Transverse colon (tissue), 3 donors: Measurements from ENCODE around the gene SOHLH2.

Experiments
- EP300 ChIP-seq: sonication (generic); formaldehyde crosslinking; IDR thresholded peaks from one replicate; pipeline ENCODE4 v1.6.1; 2017; ENCODE audit warnings: antibody characterized with exemption, low read depth
- POLR2A ChIP-seq: fragments of 450-650 bp; IDR thresholded peaks from one replicate; pipeline ENCODE4 v1.6.1; 2016; ENCODE audit warnings: antibody characterized with exemption, mild to moderate bottlenecking, moderate library complexity
- TF ChIP-seq, protein P1 (sequence below), 5 experiments: fragments of 200-600 bp in 3 of 5; fragments of 450-650 bp in 2 of 5; sonication (generic) in 3 of 5; IDR thresholded peaks; 1 replicate in 2 of 5; 2 replicates in 3 of 5; pipeline ENCODE4 v1.5.1; 2016 to 2017; ENCODE audit warnings: antibody characterized with exemption in 5 of 5, inconsistent platforms in 3 of 5, mild to moderate bottlenecking in 2 of 5, moderate library complexity in 1 of 5

- TF ChIP-seq EP300 = no peak
- TF ChIP-seq POLR2A = no peak
- TF ChIP-seq, protein P1, sequence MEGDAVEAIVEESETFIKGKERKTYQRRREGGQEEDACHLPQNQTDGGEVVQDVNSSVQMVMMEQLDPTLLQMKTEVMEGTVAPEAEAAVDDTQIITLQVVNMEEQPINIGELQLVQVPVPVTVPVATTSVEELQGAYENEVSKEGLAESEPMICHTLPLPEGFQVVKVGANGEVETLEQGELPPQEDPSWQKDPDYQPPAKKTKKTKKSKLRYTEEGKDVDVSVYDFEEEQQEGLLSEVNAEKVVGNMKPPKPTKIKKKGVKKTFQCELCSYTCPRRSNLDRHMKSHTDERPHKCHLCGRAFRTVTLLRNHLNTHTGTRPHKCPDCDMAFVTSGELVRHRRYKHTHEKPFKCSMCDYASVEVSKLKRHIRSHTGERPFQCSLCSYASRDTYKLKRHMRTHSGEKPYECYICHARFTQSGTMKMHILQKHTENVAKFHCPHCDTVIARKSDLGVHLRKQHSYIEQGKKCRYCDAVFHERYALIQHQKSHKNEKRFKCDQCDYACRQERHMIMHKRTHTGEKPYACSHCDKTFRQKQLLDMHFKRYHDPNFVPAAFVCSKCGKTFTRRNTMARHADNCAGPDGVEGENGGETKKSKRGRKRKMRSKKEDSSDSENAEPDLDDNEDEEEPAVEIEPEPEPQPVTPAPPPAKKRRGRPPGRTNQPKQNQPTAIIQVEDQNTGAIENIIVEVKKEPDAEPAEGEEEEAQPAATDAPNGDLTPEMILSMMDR (IDR thresholded peaks at IDR 0.05) = no peak
Measured at GRCh38 chr13:36163286-36163685, 51.1 kb downstream of the SOHLH2 start.
